Measurements from ENCODE around the gene MXRA7. TPM values are rescaled to one million over a fixed set of nuclear protein-coding genes. Genes with fewer than 3 reads are reported as not detected.
A peak's percentile ranks its signal among the peaks of the same experiment; 100 is the strongest.

Gene MXRA7
- total RNA-seq, 2 donors from 2014 or later = 76.1 to 285 TPM

GRCh38 chr17:76727745-76728456, 17.1 kb upstream of the MXRA7 start:
- peak overlapping the region; percentile 99 to 100 for H3K27ac ChIP-seq
- no peak for DNase-seq (ENCODE audit: low spot score)
- TF ChIP-seq POLR2A (IDR thresholded peaks at IDR 0.05) (no peak), POLR2AphosphoS5 (IDR thresholded peaks at IDR 0.05) (no peak), CTCF (IDR thresholded peaks at IDR 0.05) (no peak)
- peaks cover 21% of the 10 kb centered on the region for H3K4me1 ChIP-seq (replicated peaks)
- H3K36me3 ChIP-seq = no peaks in the 10 kb centered on the region
- intact Hi-C loops (cut with DNase I) = loop anchor here (5.0 kb wide), 1 partner anchor 41 kb away; no protein-coding TSS in a partner anchor
- H3K4me3 ChIP-seq = peak overlapping the region; percentile 94 to 98
- WGBS = 59% methylated on average over 18 of the region's 18 CpGs
- H3K27me3 ChIP-seq (replicated peaks; ENCODE audit: insufficient read depth) = no peaks in the 10 kb centered on the region
- H3K9me3 ChIP-seq = no peaks in the 10 kb centered on the region

- TF ChIP-seq POLR2AphosphoS5 (IDR thresholded peaks at IDR 0.05) = peak; percentile 23
- peak; percentile 66 to 94 (median 82) for TF ChIP-seq CTCF (IDR thresholded peaks at IDR 0.05)
- TF ChIP-seq POLR2A (IDR thresholded peaks at IDR 0.05) = no peak
- Histone ChIP-seq H3K4me1 (replicated peaks) (peaks cover 21% of the 10 kb centered on the region), H3K27ac (peak within 1 kb of the TSS; percentile 99 to 100), H3K36me3 (peaks cover under 1 to 3% of the 10 kb centered on the region in 2 donors), H3K4me3 (peak within 1 kb of the TSS; percentile 94 to 98), H3K27me3 (replicated peaks; ENCODE audit: insufficient read depth) (no peaks in the 10 kb centered on the region), H3K9me3 (no peaks in the 10 kb centered on the region)
- DNase-seq (ENCODE audit: low spot score) = peak; percentile 79
- intact Hi-C loops (cut with DNase I) = loop anchor here (1.0 to 5.0 kb wide), 2 partner anchors 18 to 40 kb away; no protein-coding TSS in a partner anchor
- WGBS = 2% methylated on average over 57 of the region's 71 CpGs
Measured at GRCh38 chr17:76726776-76727718, 16.3 kb upstream of the MXRA7 start, which contains the start of gene METTL23. Gene METTL23, plus strand, starts transcription at chr17:76726839. Its CDS starts 2,872 bp downstream, at chr17:76729711.

GRCh38 chr17:76726231-76726775, 15.5 kb upstream of the MXRA7 start, which contains the start of gene JMJD6:
Gene JMJD6, minus strand, starts transcription at chr17:76726606. Its CDS starts 131 bp downstream, at chr17:76726475.
- Histone ChIP-seq H3K9me3 (no peaks in the 10 kb centered on the region), H3K27ac (peak within 1 kb of the TSS; percentile 99 to 100), H3K4me3 (peak within 1 kb of the TSS; percentile 94 to 98), H3K4me1 (replicated peaks) (peaks cover 21% of the 10 kb centered on the region), H3K36me3 (peaks cover 6 to 8% of the 10 kb centered on the region in 2 donors), H3K27me3 (replicated peaks; ENCODE audit: insufficient read depth) (no peaks in the 10 kb centered on the region)
- peak; percentile 97 for DNase-seq (ENCODE audit: low spot score)
- under 1% methylated on average over 34 of the region's 60 CpGs for WGBS
- intact Hi-C loops (cut with DNase I) = loop anchor here (1.0 to 5.0 kb wide), 2 partner anchors 17 to 39 kb away; no protein-coding TSS in a partner anchor
- TF ChIP-seq POLR2A (IDR thresholded peaks at IDR 0.05) (peak; percentile 96), POLR2AphosphoS5 (IDR thresholded peaks at IDR 0.05) (peak; percentile 97), CTCF (IDR thresholded peaks at IDR 0.05) (no peak)

- WGBS = 3% methylated on average over 23 of the region's 38 CpGs
- Histone ChIP-seq H3K4me1 (replicated peaks) (peaks cover 21% of the 10 kb centered on the region), H3K9me3 (no peaks in the 10 kb centered on the region), H3K27me3 (replicated peaks; ENCODE audit: insufficient read depth) (no peaks in the 10 kb centered on the region), H3K36me3 (peaks cover 8 to 13% of the 10 kb centered on the region in 2 donors), H3K4me3 (peak overlapping the region; percentile 94 to 98), H3K27ac (peak overlapping the region; percentile 99 to 100)
- intact Hi-C loops (cut with DNase I) = loop anchor here (1.0 to 5.0 kb wide), 2 partner anchors 16 to 38 kb away; no protein-coding TSS in a partner anchor
- TF ChIP-seq POLR2AphosphoS5 (IDR thresholded peaks at IDR 0.05) (peak; percentile 62), POLR2A (IDR thresholded peaks at IDR 0.05) (peak; percentile 43), CTCF (IDR thresholded peaks at IDR 0.05) (no peak)
- peak; percentile 74 for DNase-seq (ENCODE audit: low spot score)
Measured at GRCh38 chr17:76725580-76726230, 14.9 kb upstream of the MXRA7 start.
